Mucosa of descending colon (tissue), 3 donors: ENCODE results near the gene FN1. TPM values are rescaled to one million over a fixed set of nuclear protein-coding genes. Genes with fewer than 3 reads are reported as not detected.

Source experiments
- ATAC-seq: fragments of 200-7000 bp; cut with Tn5 transposase; one replicate; pipeline ENCODE4 v1.9.1; 2020; ENCODE audit warnings: mild to moderate bottlenecking, moderate library complexity
- DNase-seq, 3 donors: peaks; one replicate each; pipeline ENCODE4 v3.0.0-alpha.2; 2020
- H3K36me3 ChIP-seq: fragments of 200-600 bp; one replicate; pipeline ENCODE4 v1.8.0; 2021; ENCODE audit warnings: low read depth, mild to moderate bottlenecking
- H3K4me1 ChIP-seq: fragments of 200-600 bp; one replicate; pipeline ENCODE4 v1.8.0; 2021; ENCODE audit warnings: low read depth, mild to moderate bottlenecking
- H3K4me3 ChIP-seq: fragments of 200-600 bp; one replicate; pipeline ENCODE4 v1.8.0; 2021; ENCODE audit warnings: mild to moderate bottlenecking
- H3K9me3 ChIP-seq: fragments of 200-600 bp; one replicate; pipeline ENCODE4 v1.8.0; 2021; ENCODE audit warnings: mild to moderate bottlenecking
- CTCF ChIP-seq: fragments of 200-600 bp; IDR thresholded peaks from one replicate; pipeline ENCODE4 v1.8.0; 2022; ENCODE audit warnings: antibody characterized with exemption, mild to moderate bottlenecking
- intact Hi-C, 2 donors: fragments of 100-400 bp; cut with DNase I in 1 of 2; cut with micrococcal nuclease in 1 of 2; formaldehyde crosslinking; loops; one replicate each; pipeline versions ENCODE4 v1.11.0 to v1.11.1; 2022; cut with DNase I, micrococcal nuclease
- total RNA-seq, 3 donors: library from RNA; stranded (reverse); fragmentation: NEBNext Ultra II Directional in 2 of 3; extraction: Animal tissue kit (Norgen Biotek cat#: 25700) in 2 of 3; gene quantifications; one replicate each; pipeline versions ENCODE4 v1.2.1 to v1.2.4, GENCODE V29; 2021 to 2023
- donor health status: DM: no; HTN: no; CAD: no; lungs with moderate emphysema.
- donor health status: DM: no; HTN: no; CAD: no.
- donor health status: DM: no; HTN: yes; CAD: no.

Gene FN1
- total RNA-seq, 3 donors from 2014 or later: 30.3 to 1,060 (median 208) TPM

GRCh38 chr2:215368493-215368809 lies 67.4 kb downstream of the FN1 start:
- DNase-seq (no peak), ATAC-seq (no peak)
- no peaks in the 10 kb centered on the region for H3K36me3 ChIP-seq
- no peaks in the 10 kb centered on the region for H3K4me1 ChIP-seq
- TF ChIP-seq CTCF: no peak
- intact Hi-C loops: no loop called here
- H3K9me3 ChIP-seq: no peaks in the 10 kb centered on the region
- H3K4me3 ChIP-seq: no peak overlapping the region

GRCh38 chr2:215367662-215368492 lies 68.0 kb downstream of the FN1 start:
- intact Hi-C loops: no loop called here
- no peak overlapping the region for H3K4me3 ChIP-seq
- H3K4me1 ChIP-seq: no peaks in the 10 kb centered on the region
- ATAC-seq (no peak), DNase-seq (no peak)
- no peaks in the 10 kb centered on the region for H3K9me3 ChIP-seq
- TF ChIP-seq CTCF: no peak
- no peaks in the 10 kb centered on the region for H3K36me3 ChIP-seq

GRCh38 chr2:215366440-215367032 lies 69.3 kb downstream of the FN1 start:
- intact Hi-C loops: no loop called here
- Histone ChIP-seq H3K4me3 (no peak overlapping the region), H3K9me3 (no peaks in the 10 kb centered on the region), H3K36me3 (no peaks in the 10 kb centered on the region), H3K4me1 (no peaks in the 10 kb centered on the region)
- TF ChIP-seq CTCF: no peak
- DNase-seq (no peak), ATAC-seq (no peak)

GRCh38 chr2:215365184-215365658 lies 70.6 kb downstream of the FN1 start:
- no peak for TF ChIP-seq CTCF
- H3K4me3 ChIP-seq: no peak overlapping the region
- DNase-seq (no peak), ATAC-seq (no peak)
- no peaks in the 10 kb centered on the region for H3K36me3 ChIP-seq
- H3K4me1 ChIP-seq: no peaks in the 10 kb centered on the region
- H3K9me3 ChIP-seq: no peaks in the 10 kb centered on the region
- intact Hi-C loops: no loop called here

GRCh38 chr2:215364157-215365155 lies 71.4 kb downstream of the FN1 start:
- no peak for DNase-seq

More at GRCh38 chr2:215364157-215365155, 71.4 kb downstream of the FN1 start:
- ATAC-seq: no peak
- intact Hi-C loops: no loop called here
- Histone ChIP-seq H3K9me3 (no peaks in the 10 kb centered on the region), H3K36me3 (no peaks in the 10 kb centered on the region), H3K4me3 (no peak overlapping the region), H3K4me1 (no peaks in the 10 kb centered on the region)
- TF ChIP-seq CTCF: no peak
